Stimulated activated memory B cell treated with anti-CD40 and anti-IgM and Interleukin-4, amounts not matched to agents 10 μg/mL and 1 μg/mL and 100 μg/mL, for 72 hours (primary cell): ENCODE results near the gene SUOX.
"Not testable (repeated sequence)": the region's sequence is repeated elsewhere in the genome, so short reads cannot be mapped to it uniquely, and the experiment has no call there.

Experiments
- ATAC-seq: fragments of 150-1000 bp; cut with Tn5 transposase; 2 replicates; pipeline ENCODE4 v1.10.0; 2021
- H3K27ac Mint-ChIP-seq: one replicate; pipeline ENCODE4 v1.8.0; 2022; ENCODE audit warnings: mild to moderate bottlenecking, mixed read lengths
- H3K27me3 Mint-ChIP-seq: one replicate; pipeline ENCODE4 v1.8.0; 2022; ENCODE audit warnings: mixed read lengths
- H3K36me3 Mint-ChIP-seq: one replicate; pipeline ENCODE4 v1.8.0; 2022; ENCODE audit warnings: mixed read lengths
- H3K4me1 Mint-ChIP-seq: one replicate; pipeline ENCODE4 v1.8.0; 2022; ENCODE audit warnings: mixed read lengths
- H3K4me3 Mint-ChIP-seq: one replicate; pipeline ENCODE4 v1.8.0; 2022; ENCODE audit warnings: mild to moderate bottlenecking, moderate library complexity, mixed read lengths
- H3K9me3 Mint-ChIP-seq: one replicate; pipeline ENCODE4 v1.8.0; 2022; ENCODE audit warnings: mixed read lengths

Gene SUOX

GRCh38 chr12:56028511-56029165 is 31.6 kb downstream of the SUOX start:
- Mint-ChIP-seq H3K4me3 (no peak overlapping the region), H3K27ac (no peak overlapping the region), H3K9me3 (no peaks in the 10 kb centered on the region), H3K27me3 (no peaks in the 10 kb centered on the region), H3K4me1 (no peaks in the 10 kb centered on the region), H3K36me3 (peaks cover 24% of the 10 kb centered on the region)
- ATAC-seq = no peak

DNA sequence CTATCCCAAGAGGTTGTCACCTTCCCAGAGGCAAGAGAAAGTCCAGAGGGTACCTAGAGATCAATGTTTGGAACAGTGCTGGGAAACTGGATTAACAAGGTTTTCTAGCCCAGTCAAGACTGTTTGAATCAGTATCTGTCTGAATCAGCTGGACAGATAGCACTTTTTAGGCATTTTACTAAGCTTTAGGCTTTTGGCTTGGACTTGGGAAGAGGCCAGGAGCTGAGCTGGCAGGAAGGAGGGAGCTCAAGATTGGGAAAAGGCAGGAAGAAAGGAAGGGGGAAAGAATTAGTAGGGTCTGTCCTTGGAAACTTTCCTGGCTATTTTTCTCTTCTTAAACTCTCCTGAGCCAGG is 32.1 kb downstream of the SUOX start:
- no peak for ATAC-seq
- H3K4me3 Mint-ChIP-seq = no peak overlapping the region
- no peak overlapping the region for H3K27ac Mint-ChIP-seq
- no peaks in the 10 kb centered on the region for H3K4me1 Mint-ChIP-seq
- H3K9me3 Mint-ChIP-seq = no peaks in the 10 kb centered on the region
- no peaks in the 10 kb centered on the region for H3K27me3 Mint-ChIP-seq
- H3K36me3 Mint-ChIP-seq = peaks cover 24% of the 10 kb centered on the region

DNA sequence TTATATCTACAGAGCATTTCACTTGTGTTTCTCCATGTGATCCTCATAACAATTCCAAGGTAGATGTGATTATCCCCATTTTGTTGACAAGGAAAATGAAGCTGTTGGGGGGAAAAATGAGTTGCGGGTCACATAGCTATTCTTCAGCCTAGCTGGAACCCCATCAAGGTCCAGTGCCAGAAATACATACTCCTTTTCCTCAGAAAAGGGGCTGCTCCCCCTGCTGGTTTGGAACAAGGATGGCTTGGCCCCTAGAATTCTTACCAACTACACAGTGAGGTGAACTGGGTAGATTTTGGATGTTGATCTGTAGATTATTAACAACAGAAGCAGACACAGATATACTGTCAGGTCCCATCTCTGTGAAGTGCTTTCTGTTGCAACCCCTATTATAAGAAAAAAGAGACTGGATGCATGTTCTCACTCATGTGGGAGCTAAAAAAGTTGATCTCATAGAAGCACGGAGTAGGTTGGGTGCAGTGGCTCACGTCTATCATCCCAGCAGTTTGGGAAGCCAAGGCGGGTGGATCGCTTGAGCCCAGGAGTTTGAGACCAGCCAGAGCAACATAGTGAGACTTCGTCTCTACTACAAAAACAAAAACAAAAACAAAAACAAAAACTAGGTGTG is 32.7 kb downstream of the SUOX start:
- ATAC-seq = peak; percentile 54
- H3K4me1 Mint-ChIP-seq = no peaks in the 10 kb centered on the region
- H3K27ac Mint-ChIP-seq = no peak overlapping the region
- peaks cover 24% of the 10 kb centered on the region for H3K36me3 Mint-ChIP-seq
- H3K9me3 Mint-ChIP-seq = no peaks in the 10 kb centered on the region
- no peaks in the 10 kb centered on the region for H3K27me3 Mint-ChIP-seq
- no peak overlapping the region for H3K4me3 Mint-ChIP-seq

DNA sequence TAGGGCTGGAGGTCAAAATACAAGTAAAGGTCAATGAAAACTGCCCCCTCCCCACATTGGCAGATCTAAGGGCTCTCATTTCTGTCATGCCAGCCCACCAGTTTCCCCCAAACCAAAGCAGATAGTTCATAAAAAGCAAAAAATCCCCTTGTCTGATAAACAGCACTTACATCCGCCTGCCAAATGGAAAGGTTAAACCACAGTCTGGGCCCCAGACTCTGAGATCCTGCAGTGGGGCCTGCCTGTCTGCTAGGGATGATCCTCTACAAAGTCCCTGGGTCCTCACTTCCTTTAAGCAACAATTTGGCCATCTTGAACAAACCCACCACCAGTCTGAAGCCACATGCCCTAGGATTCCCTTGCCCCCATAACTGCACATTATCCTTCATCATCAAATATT is 34.9 kb downstream of the SUOX start:
- ATAC-seq = no peak
- Mint-ChIP-seq H3K4me3 (no peak overlapping the region), H3K27me3 (no peaks in the 10 kb centered on the region), H3K27ac (peak overlapping the region; percentile 12), H3K9me3 (no peaks in the 10 kb centered on the region), H3K36me3 (peaks cover 35% of the 10 kb centered on the region), H3K4me1 (no peaks in the 10 kb centered on the region)

DNA sequence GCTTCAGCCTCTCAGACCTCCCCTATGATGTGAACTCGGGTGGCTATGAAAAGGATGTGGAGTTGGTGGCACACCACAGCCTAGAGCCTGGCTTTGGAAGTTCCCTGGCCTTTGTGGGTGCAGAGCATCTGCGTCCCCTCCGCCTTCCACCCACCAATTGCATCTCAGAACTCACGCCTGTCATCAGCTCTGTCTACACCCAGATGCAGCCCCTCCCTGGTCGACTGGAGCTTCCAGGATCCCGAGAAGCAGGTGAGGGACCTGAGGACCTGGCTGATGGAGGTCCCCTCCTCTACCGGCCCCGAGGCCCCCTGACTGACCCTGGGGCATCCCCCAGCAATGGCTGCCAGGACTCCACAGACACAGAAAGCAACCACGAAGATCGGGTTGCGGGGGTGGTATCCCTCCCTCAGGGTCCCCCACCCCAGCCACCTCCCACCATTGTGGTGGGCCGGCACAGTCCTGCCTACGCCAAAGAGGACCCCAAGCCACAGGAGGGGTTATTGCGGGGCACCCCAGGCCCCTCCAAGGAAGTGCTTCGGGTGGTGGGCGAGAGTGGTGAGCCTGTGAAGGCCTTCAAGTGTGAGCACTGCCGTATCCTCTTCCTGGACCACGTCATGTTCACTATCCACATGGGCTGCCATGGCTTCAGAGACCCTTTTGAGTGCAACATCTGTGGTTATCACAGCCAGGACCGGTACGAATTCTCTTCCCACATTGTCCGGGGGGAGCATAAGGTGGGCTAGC is 37.7 kb downstream of the SUOX start:
- H3K27ac Mint-ChIP-seq = no peak overlapping the region
- peaks cover 29% of the 10 kb centered on the region for H3K36me3 Mint-ChIP-seq
- H3K27me3 Mint-ChIP-seq = no peaks in the 10 kb centered on the region
- no peak overlapping the region for H3K4me3 Mint-ChIP-seq
- H3K4me1 Mint-ChIP-seq = no peaks in the 10 kb centered on the region
- peak; percentile 34 for ATAC-seq
- H3K9me3 Mint-ChIP-seq = no peaks in the 10 kb centered on the region

DNA sequence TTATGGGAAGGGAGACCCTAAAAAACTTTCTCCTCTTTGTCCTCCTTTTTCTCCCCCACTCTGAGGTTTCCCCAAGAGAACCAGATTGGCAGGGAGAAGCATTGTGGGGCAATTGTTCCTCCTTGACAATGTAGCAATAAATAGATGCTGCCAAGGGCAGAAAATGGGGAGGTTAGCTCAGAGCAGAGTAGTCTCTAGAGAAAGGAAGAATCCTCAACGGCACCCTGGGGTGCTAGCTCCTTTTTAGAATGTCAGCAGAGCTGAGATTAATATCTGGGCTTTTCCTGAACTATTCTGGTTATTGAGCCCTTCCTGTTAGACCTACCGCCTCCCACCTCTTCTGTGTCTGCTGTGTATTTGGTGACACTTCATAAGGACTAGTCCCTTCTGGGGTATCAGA is 40.1 kb downstream of the SUOX start:
- H3K4me3 Mint-ChIP-seq = no peak overlapping the region
- H3K27ac Mint-ChIP-seq = no peak overlapping the region
- no peak for ATAC-seq
- no peaks in the 10 kb centered on the region for H3K4me1 Mint-ChIP-seq
- peaks cover 29% of the 10 kb centered on the region for H3K36me3 Mint-ChIP-seq
- H3K27me3 Mint-ChIP-seq = no peaks in the 10 kb centered on the region
- no peaks in the 10 kb centered on the region for H3K9me3 Mint-ChIP-seq

- Mint-ChIP-seq H3K4me1 (peaks cover 7% of the 10 kb centered on the region), H3K36me3 (peaks cover 27% of the 10 kb centered on the region), H3K9me3 (no peaks in the 10 kb centered on the region), H3K4me3 (no peak overlapping the region), H3K27me3 (no peaks in the 10 kb centered on the region), H3K27ac (no peak overlapping the region)
- no peak for ATAC-seq
Measured at GRCh38 chr12:56038022-56038655, 41.1 kb downstream of the SUOX start.

- no peak overlapping the region for H3K4me3 Mint-ChIP-seq
- no peaks in the 10 kb centered on the region for H3K27me3 Mint-ChIP-seq
- no peak overlapping the region for H3K27ac Mint-ChIP-seq
- H3K4me1 Mint-ChIP-seq = peaks cover 11% of the 10 kb centered on the region
- peaks cover 30% of the 10 kb centered on the region for H3K36me3 Mint-ChIP-seq
- no peak for ATAC-seq
- no peaks in the 10 kb centered on the region for H3K9me3 Mint-ChIP-seq
Measured at GRCh38 chr12:56040151-56040550, 43.1 kb downstream of the SUOX start.

- Mint-ChIP-seq H3K27me3 (no peaks in the 10 kb centered on the region), H3K27ac (peak overlapping the region; percentile 96), H3K4me3 (peak overlapping the region; percentile 90), H3K4me1 (peaks cover 12% of the 10 kb centered on the region), H3K9me3 (no peaks in the 10 kb centered on the region), H3K36me3 (peaks cover 22% of the 10 kb centered on the region)
- ATAC-seq = no peak
Measured at GRCh38 chr12:56040963-56041551, 44.0 kb downstream of the SUOX start.

DNA sequence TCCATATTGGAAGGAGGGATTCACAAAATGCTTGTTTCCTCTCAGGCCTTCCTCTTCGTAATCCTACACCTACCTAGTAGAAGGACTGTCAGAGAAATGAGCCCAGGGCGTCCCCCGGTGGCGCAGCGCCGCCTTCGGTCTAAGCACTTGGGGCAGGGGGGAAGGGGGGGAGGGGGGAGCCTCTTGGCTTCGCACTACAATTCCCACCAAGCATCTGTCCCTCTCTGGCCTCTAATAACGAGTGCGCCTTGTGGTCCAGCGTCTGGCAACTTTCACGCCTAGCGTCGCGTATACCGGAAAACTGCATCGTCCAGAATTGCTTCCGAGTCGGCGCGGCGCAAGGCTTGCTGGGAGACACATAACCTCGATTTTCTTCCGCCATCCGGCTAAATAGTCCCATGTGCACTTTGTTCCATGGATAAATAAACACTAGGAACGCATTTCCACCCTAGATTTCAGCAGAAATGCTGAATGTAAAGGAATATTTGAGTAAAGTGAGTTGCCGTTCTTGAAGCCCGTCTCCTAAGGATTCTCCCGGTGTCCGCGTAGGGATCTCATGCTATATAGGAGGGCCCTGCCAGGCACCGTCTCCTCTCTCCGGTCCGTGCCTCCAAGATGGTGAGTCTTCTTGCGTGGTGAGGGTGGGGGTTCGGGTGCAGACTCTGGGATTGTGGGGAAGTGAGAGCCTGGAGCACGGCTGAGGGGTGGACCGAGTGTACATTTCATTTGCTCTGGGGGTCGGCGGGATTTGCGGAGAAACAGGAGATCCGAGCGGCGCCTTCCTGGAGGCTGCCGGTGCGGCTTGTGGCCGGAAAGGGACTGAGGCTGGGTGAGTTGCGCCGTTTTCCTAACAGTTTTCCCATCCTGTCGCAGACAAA is 44.7 kb downstream of the SUOX start, which contains the start of gene RPS26:
Gene RPS26, plus strand, starts transcription at position 367 of the 878 bp plus-strand sequence. Its CDS starts 249 bp downstream, at position 616.
- Mint-ChIP-seq H3K9me3 (no peaks in the 10 kb centered on the region), H3K36me3 (peaks cover 22% of the 10 kb centered on the region), H3K27me3 (no peaks in the 10 kb centered on the region), H3K4me1 (peaks cover 19% of the 10 kb centered on the region), H3K27ac (peak within 1 kb of the TSS; percentile 96), H3K4me3 (peak within 1 kb of the TSS; percentile 90)
- peak; percentile 98 for ATAC-seq

- H3K4me1 Mint-ChIP-seq = peaks cover 20% of the 10 kb centered on the region
- ATAC-seq, H3K27me3 Mint-ChIP-seq, H3K9me3 Mint-ChIP-seq: not testable (repeated sequence)
- peak overlapping the region; percentile 96 for H3K27ac Mint-ChIP-seq
- peaks cover 22% of the 10 kb centered on the region for H3K36me3 Mint-ChIP-seq
- peak overlapping the region; percentile 90 for H3K4me3 Mint-ChIP-seq
Measured at GRCh38 chr12:56042430-56042813, 45.3 kb downstream of the SUOX start.

GRCh38 chr12:56042843-56043242 is 45.8 kb downstream of the SUOX start:
- ATAC-seq = no peak
- Mint-ChIP-seq H3K4me1 (peaks cover 20% of the 10 kb centered on the region), H3K36me3 (peaks cover 22% of the 10 kb centered on the region), H3K27ac (peak overlapping the region; percentile 96), H3K4me3 (peak overlapping the region; percentile 90), H3K9me3 (no peaks in the 10 kb centered on the region), H3K27me3 (no peaks in the 10 kb centered on the region)

- Mint-ChIP-seq H3K4me1 (peaks cover 20% of the 10 kb centered on the region), H3K36me3 (peaks cover 22% of the 10 kb centered on the region), H3K9me3 (no peaks in the 10 kb centered on the region), H3K27me3 (no peaks in the 10 kb centered on the region), H3K27ac (peak overlapping the region; percentile 60), H3K4me3 (no peak overlapping the region)
- ATAC-seq = no peak
Measured at GRCh38 chr12:56046027-56046780, 49.1 kb downstream of the SUOX start.

DNA sequence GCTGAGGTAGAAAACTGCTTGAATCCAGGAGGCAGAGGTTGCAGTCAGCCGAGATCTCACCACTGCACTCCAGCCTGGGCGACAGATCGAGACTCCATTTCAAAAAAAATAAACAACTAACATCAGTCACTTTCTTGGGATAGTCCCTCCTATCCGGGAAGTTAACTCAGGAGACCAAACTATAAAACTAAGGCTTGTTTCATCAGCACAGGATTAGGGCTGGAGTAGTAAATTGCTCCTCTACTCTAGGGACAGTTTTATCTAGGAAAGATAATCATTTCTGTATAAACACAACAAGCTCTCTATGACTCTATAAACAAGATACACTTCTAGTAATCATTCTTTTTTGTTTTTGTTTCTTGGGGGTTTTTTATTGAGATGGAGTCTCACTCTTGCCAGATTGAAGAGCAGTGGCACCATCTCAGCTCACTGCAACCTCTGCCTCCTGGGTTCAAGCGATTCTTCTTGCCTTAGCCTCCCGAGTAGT is 56.4 kb downstream of the SUOX start:
- no peaks in the 10 kb centered on the region for H3K27me3 Mint-ChIP-seq
- no peaks in the 10 kb centered on the region for H3K36me3 Mint-ChIP-seq
- no peak overlapping the region for H3K27ac Mint-ChIP-seq
- ATAC-seq = no peak
- H3K4me3 Mint-ChIP-seq = no peak overlapping the region
- H3K9me3 Mint-ChIP-seq = no peaks in the 10 kb centered on the region
- H3K4me1 Mint-ChIP-seq = no peaks in the 10 kb centered on the region
